Activated T-cell treated with anti-CD3 and anti-CD28 coated beads, Interleukin-2, amount 50 U/mL, for 24 hours (primary cell): ENCODE measurements around the gene FBF1.
"Not testable (repeated sequence)": the region's sequence is repeated elsewhere in the genome, so short reads cannot be mapped to it uniquely, and the experiment has no call there.

Source experiments
- DNase-seq: peaks from one replicate; pipeline ENCODE4 v3.0.0-alpha.2; 2020
- H3K27ac Mint-ChIP-seq: 2 replicates; pipeline ENCODE4 v1.8.0; 2020; ENCODE audit warnings: mild to moderate bottlenecking, mixed read lengths
- H3K27me3 Mint-ChIP-seq: 2 replicates; pipeline ENCODE4 v1.8.0; 2020; ENCODE audit warnings: mixed read lengths
- H3K36me3 Mint-ChIP-seq: 2 replicates; pipeline ENCODE4 v1.8.0; 2020; ENCODE audit warnings: low read depth, mixed read lengths
- H3K4me1 Mint-ChIP-seq: 2 replicates; pipeline ENCODE4 v1.8.0; 2020; ENCODE audit warnings: low read depth, mixed read lengths
- H3K4me3 Mint-ChIP-seq: 2 replicates; pipeline ENCODE4 v1.8.0; 2020; ENCODE audit warnings: mild to moderate bottlenecking, moderate library complexity, mixed read lengths
- H3K9me3 Mint-ChIP-seq: 2 replicates; pipeline ENCODE4 v1.8.0; 2020; ENCODE audit warnings: mixed read lengths

The FBF1 gene

GRCh38 chr17:75873587-75874322, 67.1 kb downstream of the FBF1 start:
- Mint-ChIP-seq H3K27ac (no peak overlapping the region), H3K27me3 (no peaks in the 10 kb centered on the region), H3K4me3 (no peak overlapping the region), H3K4me1 (peaks cover 40% of the 10 kb centered on the region), H3K9me3 (no peaks in the 10 kb centered on the region), H3K36me3 (peaks cover 25% of the 10 kb centered on the region)
- DNase-seq: no peak

GRCh38 chr17:75872434-75873351, 68.1 kb downstream of the FBF1 start:
- Mint-ChIP-seq H3K27me3 (no peaks in the 10 kb centered on the region), H3K9me3 (no peaks in the 10 kb centered on the region), H3K36me3 (peaks cover 25% of the 10 kb centered on the region), H3K4me3 (no peak overlapping the region), H3K27ac (peak overlapping the region; percentile 63), H3K4me1 (peaks cover 38% of the 10 kb centered on the region)
- DNase-seq: no peak

- not testable (repeated sequence) for H3K9me3 Mint-ChIP-seq, DNase-seq, H3K27ac Mint-ChIP-seq, H3K36me3 Mint-ChIP-seq, H3K4me3 Mint-ChIP-seq, H3K27me3 Mint-ChIP-seq
- H3K4me1 Mint-ChIP-seq: peaks cover 19% of the 10 kb centered on the region
Measured at GRCh38 chr17:75870228-75870627, 70.6 kb downstream of the FBF1 start.

GRCh38 chr17:75869282-75870141, 71.3 kb downstream of the FBF1 start:
- Mint-ChIP-seq H3K27me3 (no peaks in the 10 kb centered on the region), H3K4me3 (no peak overlapping the region), H3K36me3 (peaks cover 5% of the 10 kb centered on the region), H3K27ac (no peak overlapping the region), H3K9me3 (no peaks in the 10 kb centered on the region), H3K4me1 (peaks cover 25% of the 10 kb centered on the region)
- no peak for DNase-seq

- not testable (repeated sequence) for DNase-seq, H3K9me3 Mint-ChIP-seq, H3K27ac Mint-ChIP-seq
Measured at GRCh38 chr17:75868730-75869281, 72.0 kb downstream of the FBF1 start.

GRCh38 chr17:75865404-75866188, 75.2 kb downstream of the FBF1 start:
- DNase-seq, H3K36me3 Mint-ChIP-seq, H3K4me3 Mint-ChIP-seq, H3K9me3 Mint-ChIP-seq, H3K27me3 Mint-ChIP-seq: not testable (repeated sequence)
- Mint-ChIP-seq H3K4me1 (peaks cover 18% of the 10 kb centered on the region), H3K27ac (peak overlapping the region; percentile 18)

More at GRCh38 chr17:75868730-75869281, 72.0 kb downstream of the FBF1 start:
- H3K4me1 Mint-ChIP-seq: peaks cover 27% of the 10 kb centered on the region
- not testable (repeated sequence) for H3K27me3 Mint-ChIP-seq, H3K36me3 Mint-ChIP-seq, H3K4me3 Mint-ChIP-seq

- H3K9me3 Mint-ChIP-seq, DNase-seq, H3K27me3 Mint-ChIP-seq, H3K4me3 Mint-ChIP-seq, H3K36me3 Mint-ChIP-seq: not testable (repeated sequence)
- Mint-ChIP-seq H3K4me1 (peaks cover 18% of the 10 kb centered on the region), H3K27ac (peak overlapping the region; percentile 83)
Measured at GRCh38 chr17:75864887-75865286, 76.0 kb downstream of the FBF1 start.

GRCh38 chr17:75864448-75864871, 76.4 kb downstream of the FBF1 start:
- no peaks in the 10 kb centered on the region for H3K9me3 Mint-ChIP-seq
- H3K4me3 Mint-ChIP-seq: no peak overlapping the region
- peak overlapping the region; percentile 83 for H3K27ac Mint-ChIP-seq
- H3K36me3 Mint-ChIP-seq: no peaks in the 10 kb centered on the region
- peak; percentile 54 for DNase-seq
- no peaks in the 10 kb centered on the region for H3K27me3 Mint-ChIP-seq
- H3K4me1 Mint-ChIP-seq: peaks cover 21% of the 10 kb centered on the region

GRCh38 chr17:75861927-75862317, 78.9 kb downstream of the FBF1 start:
- no peak for DNase-seq
- Mint-ChIP-seq H3K36me3 (no peaks in the 10 kb centered on the region), H3K27me3 (no peaks in the 10 kb centered on the region), H3K27ac (no peak overlapping the region), H3K9me3 (no peaks in the 10 kb centered on the region), H3K4me1 (peaks cover 36% of the 10 kb centered on the region), H3K4me3 (no peak overlapping the region)
